ENCODE measurements around the gene HYPK. TPM values are rescaled to one million over a fixed set of nuclear protein-coding genes. Genes with fewer than 3 reads are reported as not detected.

Gene HYPK
- total RNA-seq, 1 donor from 2014 or later: 20.0 TPM

- DNase-seq (ENCODE audit: low spot score, unreplicated experiment): no peak
- Mint-ChIP-seq H3K27ac (no peak overlapping the region), H3K27me3 (no peaks in the 10 kb centered on the region), H3K4me1 (ENCODE audit: low read depth) (no peaks in the 10 kb centered on the region), H3K36me3 (ENCODE audit: insufficient read depth) (peaks cover 3% of the 10 kb centered on the region), H3K4me3 (ENCODE audit: low read depth) (no peak overlapping the region), H3K9me3 (ENCODE audit: low read depth) (no peaks in the 10 kb centered on the region)
- TF ChIP-seq, protein P1, sequence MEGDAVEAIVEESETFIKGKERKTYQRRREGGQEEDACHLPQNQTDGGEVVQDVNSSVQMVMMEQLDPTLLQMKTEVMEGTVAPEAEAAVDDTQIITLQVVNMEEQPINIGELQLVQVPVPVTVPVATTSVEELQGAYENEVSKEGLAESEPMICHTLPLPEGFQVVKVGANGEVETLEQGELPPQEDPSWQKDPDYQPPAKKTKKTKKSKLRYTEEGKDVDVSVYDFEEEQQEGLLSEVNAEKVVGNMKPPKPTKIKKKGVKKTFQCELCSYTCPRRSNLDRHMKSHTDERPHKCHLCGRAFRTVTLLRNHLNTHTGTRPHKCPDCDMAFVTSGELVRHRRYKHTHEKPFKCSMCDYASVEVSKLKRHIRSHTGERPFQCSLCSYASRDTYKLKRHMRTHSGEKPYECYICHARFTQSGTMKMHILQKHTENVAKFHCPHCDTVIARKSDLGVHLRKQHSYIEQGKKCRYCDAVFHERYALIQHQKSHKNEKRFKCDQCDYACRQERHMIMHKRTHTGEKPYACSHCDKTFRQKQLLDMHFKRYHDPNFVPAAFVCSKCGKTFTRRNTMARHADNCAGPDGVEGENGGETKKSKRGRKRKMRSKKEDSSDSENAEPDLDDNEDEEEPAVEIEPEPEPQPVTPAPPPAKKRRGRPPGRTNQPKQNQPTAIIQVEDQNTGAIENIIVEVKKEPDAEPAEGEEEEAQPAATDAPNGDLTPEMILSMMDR (IDR thresholded peaks at IDR 0.05; ENCODE audit: unreplicated experiment): no peak
These were observed 50.9 kb downstream of the HYPK start for GRCh38 chr15:43851251-43851650.

GRCh38 chr15:43852607-43853006 lies 52.2 kb downstream of the HYPK start:
- H3K36me3 Mint-ChIP-seq (ENCODE audit: insufficient read depth): peaks cover 3% of the 10 kb centered on the region
- no peak overlapping the region for H3K27ac Mint-ChIP-seq
- no peaks in the 10 kb centered on the region for H3K27me3 Mint-ChIP-seq
- H3K9me3 Mint-ChIP-seq (ENCODE audit: low read depth): no peaks in the 10 kb centered on the region
- DNase-seq (ENCODE audit: low spot score, unreplicated experiment): no peak
- TF ChIP-seq, protein P1 (IDR thresholded peaks at IDR 0.05; ENCODE audit: unreplicated experiment): no peak
- no peak overlapping the region for H3K4me3 Mint-ChIP-seq (ENCODE audit: low read depth)
- no peaks in the 10 kb centered on the region for H3K4me1 Mint-ChIP-seq (ENCODE audit: low read depth)

Small RNA genes lying within 50 kb of the gene (microRNA-seq; reads per million reads assigned to microRNA genes)
- not detected for gene MIR1282 (ENCODE audit: borderline number of aligned reads, unreplicated experiment)

Other genes with a start within 250 kb of the HYPK start
- 52.1 and 53.7 TPM in 2 replicates for gene PPIP5K1, start 210.4 kb upstream of the HYPK start, total RNA-seq
- 1.8 and 3.3 TPM in 2 replicates for gene CKMT1B, start 206.6 kb upstream of the HYPK start, total RNA-seq
- 0.81 and 1.6 TPM in 2 replicates for gene STRC, start 181.8 kb upstream of the HYPK start, total RNA-seq
- gene CATSPER2, start 151.8 kb upstream of the HYPK start, total RNA-seq: 7.7 and 10.7 TPM in 2 replicates
- 4.0 TPM in 2 replicates for gene CKMT1A, start 106.7 kb upstream of the HYPK start, total RNA-seq
- gene PDIA3, start 54.2 kb upstream of the HYPK start, total RNA-seq: 520 and 525 TPM in 2 replicates
- 2.1 and 3.8 TPM in 2 replicates for gene ELL3, start 23.6 kb upstream of the HYPK start, total RNA-seq
- gene SERF2, start 8.3 kb upstream of the HYPK start, total RNA-seq: 597 and 612 TPM in 2 replicates
- gene SERINC4, start 379 bp upstream of the HYPK start, total RNA-seq: 0.33 and 0.36 TPM in 2 replicates
- gene MFAP1, start 24.1 kb downstream of the HYPK start, total RNA-seq: 37.9 and 38.2 TPM in 2 replicates
- gene WDR76, start 26.4 kb downstream of the HYPK start, total RNA-seq: 11.2 and 11.3 TPM in 2 replicates

Measured in progenitor cell of endocrine pancreas (in vitro differentiated cells).